ENCODE data around the gene MEGF11.

Gene MEGF11

GRCh38 chr15:66144978-66145725 is 108.4 kb downstream of the MEGF11 start:
- DNase-seq (ENCODE audit: low spot score), result no peak

GRCh38 chr15:66142285-66142684 is 111.3 kb downstream of the MEGF11 start:
- no peak for DNase-seq (ENCODE audit: low spot score)

- DNase-seq (ENCODE audit: low spot score), result no peak
These were observed 113.9 kb downstream of the MEGF11 start for GRCh38 chr15:66139591-66140207.

GRCh38 chr15:66138892-66139590 is 114.5 kb downstream of the MEGF11 start:
- DNase-seq (ENCODE audit: low spot score), result no peak

- DNase-seq (ENCODE audit: low spot score), result no peak
These were observed 115.3 kb downstream of the MEGF11 start for GRCh38 chr15:66138096-66138783.

- DNase-seq (ENCODE audit: low spot score), result no peak
These were observed 116.6 kb downstream of the MEGF11 start for GRCh38 chr15:66136948-66137347.

GRCh38 chr15:66135664-66136063 is 117.9 kb downstream of the MEGF11 start:
- DNase-seq (ENCODE audit: low spot score), result no peak

GRCh38 chr15:66134284-66134683 is 119.3 kb downstream of the MEGF11 start:
- no peak for DNase-seq (ENCODE audit: low spot score)

GRCh38 chr15:66133247-66133885 is 120.2 kb downstream of the MEGF11 start:
- DNase-seq (ENCODE audit: low spot score), result no peak

GRCh38 chr15:66132251-66132816 is 121.2 kb downstream of the MEGF11 start:
- no peak for DNase-seq (ENCODE audit: low spot score)

- no peak for DNase-seq (ENCODE audit: low spot score)
These were observed 121.7 kb downstream of the MEGF11 start for GRCh38 chr15:66131831-66132230.

- no peak for DNase-seq (ENCODE audit: low spot score)
These were observed 122.3 kb downstream of the MEGF11 start for GRCh38 chr15:66131200-66131599.

- no peak for DNase-seq (ENCODE audit: low spot score)
These were observed 123.0 kb downstream of the MEGF11 start for GRCh38 chr15:66130496-66131034.

GRCh38 chr15:66129586-66129985 is 124.0 kb downstream of the MEGF11 start:
- no peak for DNase-seq (ENCODE audit: low spot score)

- DNase-seq (ENCODE audit: low spot score), result no peak
These were observed 125.4 kb downstream of the MEGF11 start for GRCh38 chr15:66128116-66128680.

GRCh38 chr15:66126456-66126855 is 127.1 kb downstream of the MEGF11 start:
- no peak for DNase-seq (ENCODE audit: low spot score)

- DNase-seq (ENCODE audit: low spot score), result peak; percentile 13
These were observed 127.5 kb downstream of the MEGF11 start for GRCh38 chr15:66126031-66126441.

GRCh38 chr15:66124651-66125050 is 128.9 kb downstream of the MEGF11 start:
- DNase-seq (ENCODE audit: low spot score), result no peak

- no peak for DNase-seq (ENCODE audit: low spot score)
These were observed 129.8 kb downstream of the MEGF11 start for GRCh38 chr15:66123799-66124198.

GRCh38 chr15:66120422-66120821 is 133.1 kb downstream of the MEGF11 start:
- no peak for DNase-seq (ENCODE audit: low spot score)

- no peak for DNase-seq (ENCODE audit: low spot score)
These were observed 135.7 kb downstream of the MEGF11 start for GRCh38 chr15:66117841-66118240.
